HepG2 (cell line): Measurements from ENCODE around the gene SLC1A5. TPM values are rescaled to one million over a fixed set of nuclear protein-coding genes. Genes with fewer than 3 reads are reported as not detected.

Experiments used
- ATAC-seq: fragments of 200-7000 bp; cut with Tn5 transposase; 3 replicates; pipeline ENCODE4 v1.9.1; 2020; ENCODE audit warnings: mild to moderate bottlenecking, moderate library complexity
- BruUV-seq: library from RNA; stranded (reverse); fragments of 400-500 nt; replicated peaks from 2 replicates; lab custom pipeline; 2021; lab: Mats Ljungman, UMichigan
- CTCF ChIA-PET: fragments of 300-600 bp; formaldehyde crosslinking; extraction: SDS; loops from one replicate; lab custom pipeline; 2021; ENCODE audit warnings: low total read pairs, inconsistent platforms, low intra/inter-chr PET ratio; lab: Yijun Ruan, JAX
- POLR2A ChIA-PET: fragments of 350-600 bp; sonication (Branson Sonifier 250); formaldehyde crosslinking; loops from one replicate; lab custom pipeline; 2020; ENCODE audit warnings: antibody characterized with exemption, inconsistent platforms; lab: Yijun Ruan, JAX
- DNase-seq: peaks from one replicate; pipeline ENCODE4 v3.0.0-alpha.2; 2015; ENCODE audit warnings: low spot score
- FAIRE-seq: peaks from 3 replicates; lab custom pipeline; 2011; peaks lifted over from hg19 to GRCh38; lab: Jason Lieb, UNC
- H2AFZ ChIP-seq: one replicate; pipeline ENCODE4 v1.6.1; 2011; ENCODE audit warnings: low read length, inconsistent platforms
- H3K27ac ChIP-seq: fragments of 300-600 bp; 3 replicates; pipeline ENCODE4 v1.8.0; 2011; ENCODE audit warnings: mixed run types, mild to moderate bottlenecking, mixed read lengths, low read length, inconsistent platforms; ENCODE audit not compliant: insufficient read depth; ENCODE audit errors: extremely low read length
- H3K27me3 ChIP-seq, 2 experiments: fragments of 200-600 bp in 1 of 2; 2 replicates in 1 of 2; 3 replicates in 1 of 2; pipeline versions ENCODE4 v1.6.0 to v1.8.0; 2011; ENCODE audit warnings: low read length in 2 of 2, mild to moderate bottlenecking in 2 of 2, moderate library complexity in 2 of 2, inconsistent platforms in 1 of 2; ENCODE audit not compliant: insufficient read depth in 2 of 2, control insufficient read depth in 1 of 2
- H3K36me3 ChIP-seq, 2 experiments: fragments of 200-600 bp in 1 of 2; replicated peaks in 1 of 2; 2 replicates in 1 of 2; 3 replicates in 1 of 2; pipeline versions ENCODE4 v1.5.1 to v1.8.0; 2011; ENCODE audit warnings: low read length in 2 of 2, inconsistent platforms in 1 of 2; ENCODE audit not compliant: insufficient read depth in 2 of 2, control insufficient read depth in 1 of 2
- H3K4me1 ChIP-seq: 2 replicates; pipeline ENCODE4 v1.5.1; 2012; ENCODE audit warnings: low read length, inconsistent platforms; ENCODE audit not compliant: insufficient read depth
- H3K4me2 ChIP-seq: 2 replicates; pipeline ENCODE4 v1.6.0; 2011; ENCODE audit warnings: low read depth, low read length, inconsistent platforms
- H3K4me3 ChIP-seq, 3 experiments: fragments of 200-600 bp in 1 of 3; sonication (generic), shearing (Covaris generic) in 1 of 3; replicated peaks in 1 of 3; 2 replicates each; pipeline ENCODE4 v1.5.1; 2011 to 2016; ENCODE audit warnings: low read length in 3 of 3, inconsistent platforms in 2 of 3, low read depth in 2 of 3, mild to moderate bottlenecking in 2 of 3, control low read depth in 1 of 3, mixed read lengths in 1 of 3; ENCODE audit not compliant: insufficient read depth in 1 of 3
- H3K79me2 ChIP-seq: one replicate; pipeline ENCODE4 v1.6.1; 2011; ENCODE audit warnings: low read length, inconsistent platforms; ENCODE audit not compliant: insufficient read depth
- H3K9ac ChIP-seq: 2 replicates; pipeline ENCODE4 v1.6.0; 2011; ENCODE audit warnings: mild to moderate bottlenecking, low read depth, low read length, inconsistent platforms; ENCODE audit not compliant: insufficient read depth
- H3K9me3 ChIP-seq: 2 replicates; pipeline ENCODE4 v1.5.1; 2012; ENCODE audit warnings: mild to moderate bottlenecking, low read length
- H4K20me1 ChIP-seq: 2 replicates; pipeline ENCODE4 v1.6.0; 2011; ENCODE audit warnings: inconsistent platforms, mild to moderate bottlenecking, low read length, moderate library complexity; ENCODE audit not compliant: insufficient read depth
- MLXIP ChIP-seq: sonication (generic); formaldehyde crosslinking; IDR thresholded peaks from 2 replicates; pipeline ENCODE4 v1.9.0; 2021; ENCODE audit warnings: missing genetic modification reagents, borderline replicate concordance
- PAF1 ChIP-seq: IDR thresholded peaks from 2 replicates; pipeline ENCODE4 v1.6.1; 2016; ENCODE audit warnings: missing genetic modification reagents, missing compliant biosample characterization
- POLR2G ChIP-seq: fragments of 200-400 bp; formaldehyde crosslinking; IDR thresholded peaks from 2 replicates; pipeline ENCODE4 v1.6.1; 2018; ENCODE audit warnings: mild to moderate bottlenecking, low read depth, low read length, moderate library complexity
- REXO4 ChIP-seq: sonication (generic); formaldehyde crosslinking; IDR thresholded peaks from 2 replicates; pipeline ENCODE4 v1.8.0; 2022; ENCODE audit warnings: missing genetic modification reagents, mild to moderate bottlenecking, borderline replicate concordance
- TCF7L2 ChIP-seq: IDR thresholded peaks from 2 replicates; pipeline ENCODE4 v1.6.1; 2011; ENCODE audit warnings: mild to moderate bottlenecking, low read depth, low read length, moderate library complexity
- ZBED4 ChIP-seq: sonication (generic); formaldehyde crosslinking; IDR thresholded peaks from 2 replicates; pipeline ENCODE4 v1.4.0; 2020; ENCODE audit warnings: missing genetic modification reagents, borderline replicate concordance
- ZNF260 ChIP-seq: sonication (generic); formaldehyde crosslinking; IDR thresholded peaks from 2 replicates; pipeline ENCODE4 v1.4.0; 2020; ENCODE audit warnings: missing genetic modification reagents, low read depth, mild to moderate bottlenecking, borderline replicate concordance
- ZNF296 ChIP-seq: sonication (generic); formaldehyde crosslinking; conservative IDR thresholded peaks from 2 replicates; pipeline ENCODE4 v1.5.0; 2020; ENCODE audit warnings: mild to moderate bottlenecking, missing genetic modification reagents
- ZNF564 ChIP-seq: sonication (generic); formaldehyde crosslinking; IDR thresholded peaks from 2 replicates; pipeline ENCODE4 v1.8.1; 2023; ENCODE audit warnings: mild to moderate bottlenecking, missing genetic modification reagents
- WGBS: methylation state at CpG from one replicate; pipeline ENCODE4 v1.1.6; 2017; ENCODE audit warnings: low lambda C conversion rate; 5-methylcytosine and 5-hydroxymethylcytosine counted together
- in situ Hi-C: cut with HindIII; loops from 2 replicates; pipeline ENCODE4 v1.10.0; 2017; ENCODE audit warnings: low pct_unique_long_range_greater_than_20kb; ENCODE audit not compliant: extremely low pct_ligation_motif_present
- intact Hi-C: fragments of 100-400 bp; cut with micrococcal nuclease; formaldehyde crosslinking; loops from one replicate; pipeline ENCODE4 v1.10.0; 2022; ENCODE audit not compliant: unreplicated experiment
- polyA plus RNA-seq, 8 experiments: library from polyadenylated mRNA; depleted of rRNA in 3 of 8; stranded (reverse) in 7 of 8; unstranded in 1 of 8; fragments of >200 nt; fragmentation: Illumina TruSeq in 4 of 8; extraction: Trizol in 4 of 8; gene quantifications; 2 replicates each; pipeline versions ENCODE4 v1.2.1 to v1.2.3, GENCODE V29; 2011 to 2016; ENCODE audit warnings: low read depth in 4 of 8, missing spikeins in 1 of 8, mixed read lengths in 1 of 8; ENCODE audit not compliant: insufficient read depth in 1 of 8
- total RNA-seq, 5 experiments: library from RNA; depleted of rRNA; stranded (reverse); fragments of >200 nt; fragmentation: Illumina TruSeq; extraction: Trizol; gene quantifications; 2 replicates each; pipeline ENCODE4 v1.2.3, GENCODE V29; 2016; ENCODE audit warnings: low read depth in 1 of 5

The SLC1A5 gene
- total and polyA plus RNA-seq, 2 of the 13 experiments (the other 11 are each of a cell fraction or from before 2014, with no cell fraction given): 120 to 159 TPM

- Histone ChIP-seq H3K27me3 (no peaks in the 10 kb centered on the region), H3K79me2 (peaks cover under 1% of the 10 kb centered on the region), H3K4me3 (no peak overlapping the region), H3K4me1 (no peaks in the 10 kb centered on the region), H3K4me2 (no peak overlapping the region), H3K36me3 (peaks cover 50 to 82% of the 10 kb centered on the region in 2 experiments), H3K9ac (no peak overlapping the region), H4K20me1 (peaks cover 17% of the 10 kb centered on the region; the same call in 1 of the 2 replicates), H3K27ac (no peak overlapping the region), H2AFZ (no peak overlapping the region), H3K9me3 (no peaks in the 10 kb centered on the region)
- in situ Hi-C loops: no loop called here
- FAIRE-seq: no peak
- no TSS peak for BruUV-seq
- WGBS: 98% methylated on average over 26 of the region's 28 CpGs
- ATAC-seq: no peak
- TF ChIP-seq TCF7L2: no peak
- 0 out of 2 replicates have a peak, but pooled peaks have one; percentile 8 for TF ChIP-seq POLR2G
- no peak for DNase-seq
- POLR2A ChIA-PET: no interaction called here
- CTCF ChIA-PET: no interaction called here
- intact Hi-C loops: no loop called here
Observed at GRCh38 chr19:46732172-46732938, 56.0 kb downstream of the SLC1A5 start.

GRCh38 chr19:46731584-46731983 is 56.8 kb downstream of the SLC1A5 start:
- Histone ChIP-seq H3K9ac (no peak overlapping the region), H2AFZ (no peak overlapping the region), H4K20me1 (peaks cover 13% of the 10 kb centered on the region; the same call in 1 of the 2 replicates), H3K4me2 (no peak overlapping the region), H3K9me3 (no peaks in the 10 kb centered on the region), H3K4me3 (no peak overlapping the region), H3K27me3 (no peaks in the 10 kb centered on the region), H3K79me2 (no peaks in the 10 kb centered on the region), H3K36me3 (peaks cover 52 to 82% of the 10 kb centered on the region in 2 experiments), H3K4me1 (no peaks in the 10 kb centered on the region), H3K27ac (no peak overlapping the region)
- no TSS peak for BruUV-seq
- intact Hi-C loops (no loop called here), in situ Hi-C loops (no loop called here)
- ChIA-PET POLR2A (no interaction called here), CTCF (no interaction called here)
- 96% methylated on average over 14 of the region's 14 CpGs for WGBS
- ATAC-seq (no peak), FAIRE-seq (no peak), DNase-seq (no peak)
- TF ChIP-seq REXO4 (CRISPR knock-in tag) (no peak), MLXIP (CRISPR knock-in tag) (no peak), ZNF260 (CRISPR knock-in tag) (no peak), ZNF564 (CRISPR knock-in tag) (no peak), PAF1 (CRISPR knock-in tag) (no peak), ZBED4 (CRISPR knock-in tag) (no peak), ZNF296 (CRISPR knock-in tag) (no peak)
